CD14-positive monocyte (primary cell): ENCODE results near the gene EEIG1. TPM values are rescaled to one million over a fixed set of nuclear protein-coding genes. Genes with fewer than 3 reads are reported as not detected.

Experiments
- DNase-seq, 3 donors: peaks; one replicate each; pipeline ENCODE4 v3.0.0-alpha.2; 2011 to 2022
- H2AFZ ChIP-seq: 2 replicates; pipeline ENCODE4 v1.6.0; 2012; ENCODE audit warnings: mild to moderate bottlenecking, low read depth, low read length, inconsistent platforms; ENCODE audit not compliant: insufficient read depth, poor library complexity, severe bottlenecking
- H3K27ac ChIP-seq, 2 donors: 1 replicate in 1 of 2; 2 replicates in 1 of 2; pipeline ENCODE4 v1.5.1; 2012 to 2013; ENCODE audit warnings: low read length in 2 of 2, control low read depth in 1 of 2, inconsistent platforms in 1 of 2, low read depth in 1 of 2, mild to moderate bottlenecking in 1 of 2
- H3K27me3 ChIP-seq, 2 donors: one replicate each; pipeline versions ENCODE4 v1.6.0 to v1.6.1; 2011 to 2013; ENCODE audit warnings: low read length in 2 of 2; ENCODE audit not compliant: control insufficient read depth in 2 of 2, insufficient read depth in 2 of 2
- H3K36me3 ChIP-seq, 2 donors: replicated peaks in 1 of 2; 1 replicate in 1 of 2; 2 replicates in 1 of 2; pipeline versions ENCODE4 v1.5.1 to v1.6.1; 2012 to 2013; ENCODE audit warnings: low read length in 2 of 2, control low read depth in 1 of 2, inconsistent platforms in 1 of 2, mild to moderate bottlenecking in 1 of 2; ENCODE audit not compliant: insufficient read depth in 2 of 2, control insufficient read depth in 1 of 2
- H3K4me1 ChIP-seq, 2 donors: 1 replicate in 1 of 2; 2 replicates in 1 of 2; pipeline versions ENCODE4 v1.5.1 to v1.6.1; 2012 to 2013; ENCODE audit warnings: low read length in 2 of 2, control low read depth in 1 of 2, inconsistent platforms in 1 of 2, mild to moderate bottlenecking in 1 of 2, moderate library complexity in 1 of 2; ENCODE audit not compliant: insufficient read depth in 2 of 2, control insufficient read depth in 1 of 2
- H3K4me2 ChIP-seq: replicated peaks from 2 replicates; pipeline ENCODE3; 2012; ENCODE audit warnings: low read length, moderate library complexity, mild to moderate bottlenecking; ENCODE audit not compliant: poor library complexity, severe bottlenecking; ENCODE audit errors: extremely low read depth
- H3K4me3 ChIP-seq, 3 experiments: fragments of 200-600 bp in 1 of 3; sonication (generic) in 1 of 3; replicated peaks in 1 of 3; 1 replicate in 2 of 3; 2 replicates in 1 of 3; pipeline ENCODE4 v1.5.1; 2011 to 2013; ENCODE audit warnings: low read length in 3 of 3, mild to moderate bottlenecking in 3 of 3, control low read depth in 2 of 3, low read depth in 2 of 3, inconsistent platforms in 1 of 3, moderate library complexity in 1 of 3
- H3K79me2 ChIP-seq: 2 replicates; pipeline ENCODE4 v1.6.0; 2012; ENCODE audit warnings: mild to moderate bottlenecking, control low read depth, inconsistent platforms, low read length, moderate library complexity; ENCODE audit not compliant: insufficient read depth
- H3K9ac ChIP-seq: 2 replicates; pipeline ENCODE4 v1.6.0; 2017; ENCODE audit warnings: low read length, mild to moderate bottlenecking; ENCODE audit not compliant: insufficient read depth, poor library complexity, severe bottlenecking
- H3K9me3 ChIP-seq, 2 donors: replicated peaks in 1 of 2; 1 replicate in 1 of 2; 2 replicates in 1 of 2; pipeline versions ENCODE4 v1.5.1 to v1.6.1; 2012 to 2013; ENCODE audit warnings: low read length in 2 of 2, control low read depth in 1 of 2; ENCODE audit not compliant: control insufficient read depth in 1 of 2, insufficient read depth in 1 of 2
- H4K20me1 ChIP-seq: 2 replicates; pipeline ENCODE4 v1.6.0; 2012; ENCODE audit warnings: mild to moderate bottlenecking, low read length, control low read depth, moderate library complexity; ENCODE audit not compliant: insufficient read depth
- H3K27ac Mint-ChIP-seq, 7 donors: one replicate each; pipeline ENCODE4 v1.8.0; 2020; ENCODE audit warnings: mild to moderate bottlenecking in 7 of 7, mixed read lengths in 7 of 7, moderate library complexity in 6 of 7, inconsistent platforms in 2 of 7
- H3K27me3 Mint-ChIP-seq, 3 donors: one replicate each; pipeline ENCODE4 v1.8.0; 2021 to 2022; ENCODE audit warnings: low read depth in 3 of 3, mild to moderate bottlenecking in 3 of 3, mixed read lengths in 3 of 3, moderate library complexity in 3 of 3, inconsistent platforms in 1 of 3
- H3K36me3 Mint-ChIP-seq, 2 donors: one replicate each; pipeline ENCODE4 v1.8.0; 2020; ENCODE audit warnings: mixed read lengths in 2 of 2, inconsistent platforms in 1 of 2, mild to moderate bottlenecking in 1 of 2
- H3K4me1 Mint-ChIP-seq: one replicate; pipeline ENCODE4 v1.8.0; 2020; ENCODE audit warnings: mild to moderate bottlenecking, mixed read lengths
- H3K4me3 Mint-ChIP-seq, 2 donors: one replicate each; pipeline ENCODE4 v1.8.0; 2020; ENCODE audit warnings: mild to moderate bottlenecking in 2 of 2, mixed read lengths in 2 of 2, moderate library complexity in 1 of 2
- H3K9me3 Mint-ChIP-seq, 7 donors: one replicate each; pipeline ENCODE4 v1.8.0; 2020 to 2022; ENCODE audit warnings: mixed read lengths in 7 of 7, mild to moderate bottlenecking in 6 of 7, moderate library complexity in 6 of 7, inconsistent platforms in 2 of 7
- CTCF ChIP-seq: fragments of 200-600 bp; IDR thresholded peaks from one replicate; pipeline ENCODE4 v1.8.0; 2022; ENCODE audit warnings: antibody characterized with exemption, mild to moderate bottlenecking
- WGBS: methylation state at CpG from one replicate; pipeline ENCODE4 v1.1.5; 2013; ENCODE audit warnings: missing lambda C conversion rate; ENCODE audit not compliant: insufficient coverage; 5-methylcytosine and 5-hydroxymethylcytosine counted together
- intact Hi-C, 2 donors: fragments of 100-400 bp; cut with micrococcal nuclease; formaldehyde crosslinking; loops; one replicate each; pipeline versions ENCODE4 v1.15.0 to v1.15.1; 2023
- polyA plus RNA-seq, 3 donors: library from polyadenylated mRNA; depleted of rRNA in 1 of 3; unstranded in 2 of 3; stranded (reverse) in 1 of 3; fragments of 300-500 nt in 2 of 3; fragments of >200 nt in 1 of 3; fragmentation: Illumina TruSeq in 2 of 3; gene quantifications; 1 replicate in 2 of 3; 2 replicates in 1 of 3; pipeline ENCODE4 v1.2.3, GENCODE V29; 2012 to 2021

The EEIG1 gene
- polyA plus RNA-seq, 3 donors, result 0.86 to 2.3 (median 2.1) TPM

DNA sequence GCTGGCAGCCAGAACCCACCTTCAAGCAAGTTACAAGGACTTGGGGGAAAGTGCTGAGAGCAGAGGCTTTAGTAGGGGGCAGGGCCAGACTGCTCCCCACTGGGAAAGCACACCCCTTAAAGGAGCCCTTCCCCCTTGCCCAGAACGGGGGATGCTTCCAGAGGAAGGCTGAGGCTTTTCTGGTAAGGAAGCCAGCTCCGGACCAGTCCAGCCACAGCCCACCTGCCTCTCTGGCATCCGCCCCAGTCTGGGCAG is 38.9 kb downstream of the EEIG1 start:
- Histone ChIP-seq H3K79me2 (peaks cover 7% of the 10 kb centered on the region), H3K4me2 (no peak overlapping the region), H3K9ac (no peak overlapping the region), H3K27me3 (no peaks in the 10 kb centered on the region), H3K27ac (no peak overlapping the region), H3K36me3 (no peaks in the 10 kb centered on the region), H3K9me3 (no peaks in the 10 kb centered on the region), H4K20me1 (peaks cover 2% of the 10 kb centered on the region), H3K4me1 (peaks cover 19 to 25% of the 10 kb centered on the region in 2 donors), H2AFZ (no peak overlapping the region), H3K4me3 (no peak overlapping the region)
- no peak for TF ChIP-seq CTCF
- intact Hi-C loops, result loop anchor here (2.0 to 10.0 kb wide), 3 partner anchors 93 to 175 kb away; no protein-coding TSS in a partner anchor
- peaks cover 6% of the 10 kb centered on the region in 2 donors for H3K36me3 Mint-ChIP-seq
- WGBS, result 85% methylated on average over 3 of the region's 3 CpGs
- peak overlapping the region in 1 of 7 donors; percentile 7 for H3K27ac Mint-ChIP-seq
- no peak for DNase-seq
- no peaks in the 10 kb centered on the region for H3K9me3 Mint-ChIP-seq
- peaks cover 25% of the 10 kb centered on the region for H3K4me1 Mint-ChIP-seq
- H3K27me3 Mint-ChIP-seq, result peaks cover 0 to 3% (median 0%) of the 10 kb centered on the region in 3 donors
- no peak overlapping the region for H3K4me3 Mint-ChIP-seq

DNA sequence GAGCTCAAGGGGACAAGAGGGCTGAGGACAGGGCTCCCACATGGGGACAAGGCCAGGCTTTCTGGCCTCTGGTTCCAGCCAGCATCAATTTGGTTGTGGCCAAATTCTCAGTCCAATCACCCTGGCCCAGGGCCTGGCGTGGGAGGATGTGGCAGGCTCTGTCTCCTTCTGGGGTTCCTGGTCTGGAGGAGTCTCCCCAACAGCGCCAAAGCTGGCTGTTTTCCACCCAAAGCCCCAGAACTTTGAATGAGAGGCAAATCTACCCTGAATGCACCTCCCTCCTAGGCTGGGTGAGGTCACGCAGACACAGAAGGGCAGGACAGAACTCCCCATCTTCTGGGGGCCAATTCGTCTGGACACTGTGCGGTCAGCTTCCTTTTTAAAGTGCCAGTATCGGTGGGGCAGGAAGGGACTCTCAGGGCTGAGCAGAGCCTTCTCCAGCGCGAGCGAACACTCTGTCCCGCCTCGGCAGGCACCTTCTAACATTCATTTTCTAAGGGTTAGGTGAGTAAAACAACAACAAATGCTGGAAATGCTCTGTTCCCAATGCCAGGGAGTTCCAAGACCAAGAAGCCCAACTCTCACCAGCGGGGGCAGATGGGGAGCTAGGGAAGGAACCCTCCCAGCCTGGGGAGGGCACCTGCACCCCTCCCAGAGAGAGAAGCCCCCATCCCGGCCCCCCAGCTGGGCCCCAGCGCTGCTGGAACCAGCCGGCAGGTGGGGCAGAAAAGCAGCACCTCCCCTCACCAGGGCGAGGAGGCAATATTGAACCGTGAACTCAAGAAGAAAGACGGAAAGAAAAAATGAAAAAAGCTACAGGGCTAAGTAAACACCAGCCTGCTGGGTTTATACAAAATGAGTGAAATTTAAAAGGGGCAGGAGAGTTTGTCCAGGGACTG is 39.5 kb downstream of the EEIG1 start:
- no peak overlapping the region for H3K9ac ChIP-seq
- WGBS, result 97% methylated on average over 8 of the region's 18 CpGs
- no peak overlapping the region for H3K27ac ChIP-seq
- H4K20me1 ChIP-seq, result peaks cover 8% of the 10 kb centered on the region
- no peaks in the 10 kb centered on the region for H3K9me3 Mint-ChIP-seq
- peak overlapping the region in 1 of 7 donors; percentile 7 for H3K27ac Mint-ChIP-seq
- H3K27me3 Mint-ChIP-seq, result peaks cover 0 to 3% (median 0%) of the 10 kb centered on the region in 3 donors
- no peak overlapping the region for H3K4me2 ChIP-seq
- no peak for TF ChIP-seq CTCF
- no peak overlapping the region for H2AFZ ChIP-seq
- peaks cover 31% of the 10 kb centered on the region for H3K4me1 Mint-ChIP-seq
- intact Hi-C loops, result loop anchor here (5.0 to 10.0 kb wide), 2 partner anchors 143 to 176 kb away; no protein-coding TSS in a partner anchor
- peaks cover 25 to 31% of the 10 kb centered on the region in 2 donors for H3K4me1 ChIP-seq
- H3K79me2 ChIP-seq, result peaks cover 13% of the 10 kb centered on the region
- H3K36me3 ChIP-seq, result no peaks in the 10 kb centered on the region
- H3K36me3 Mint-ChIP-seq, result peaks cover 6 to 8% of the 10 kb centered on the region in 2 donors
- DNase-seq, result no peak
- H3K4me3 Mint-ChIP-seq, result no peak overlapping the region
- H3K4me3 ChIP-seq, result no peak overlapping the region
- H3K27me3 ChIP-seq, result no peaks in the 10 kb centered on the region
- H3K9me3 ChIP-seq, result no peaks in the 10 kb centered on the region
